ENCODE results near the gene INTS14.
A peak's percentile ranks its signal among the peaks of the same experiment; 100 is the strongest.

Gene INTS14

DNA sequence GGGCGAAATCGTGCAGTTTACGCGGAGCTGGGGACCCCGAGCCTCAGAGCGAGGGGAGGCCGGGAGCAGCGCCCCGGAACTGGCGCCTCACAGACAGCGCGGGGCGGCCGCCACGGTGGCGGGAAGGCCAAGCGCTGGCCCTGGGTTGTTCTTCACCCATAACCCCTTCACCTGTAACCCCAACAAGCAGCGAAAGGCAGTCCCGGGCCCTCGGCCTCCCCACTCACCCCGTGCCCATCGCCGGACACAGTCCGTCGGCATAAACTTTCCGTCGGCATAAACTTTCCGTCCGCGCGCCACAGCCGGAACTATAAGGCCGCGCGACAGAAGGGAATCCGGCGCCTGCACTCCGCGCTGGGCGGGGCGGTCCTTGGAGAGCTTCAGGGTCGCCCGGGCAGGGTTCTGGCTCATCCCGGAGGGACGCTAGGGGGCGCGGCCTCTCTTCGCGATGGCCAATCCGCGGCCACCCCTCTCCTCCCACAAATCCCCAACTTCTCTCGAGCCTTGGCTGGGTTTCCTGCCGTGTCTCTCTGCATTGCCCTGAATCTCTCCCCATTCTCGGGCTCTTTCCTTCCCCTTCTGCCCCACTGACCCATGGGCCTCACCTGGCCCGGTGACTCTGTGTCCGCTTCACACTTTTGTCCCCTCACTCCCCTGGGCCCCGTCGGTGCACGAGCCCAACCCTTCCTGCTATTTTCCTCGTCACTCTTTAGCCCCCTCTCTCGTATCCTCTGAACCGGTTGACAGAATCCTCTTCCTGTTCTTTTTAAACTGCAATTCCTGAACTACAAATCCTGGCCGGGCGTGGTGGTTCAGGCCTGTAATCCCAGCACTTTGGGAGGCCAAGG lies at the start of gene INTS14:
Gene INTS14, minus strand, starts transcription at position 261 of the 848 bp plus-strand sequence. CDS start 3,751 bp downstream, outside the sequence.
- DNase-seq, result peak; percentile 98

DNA sequence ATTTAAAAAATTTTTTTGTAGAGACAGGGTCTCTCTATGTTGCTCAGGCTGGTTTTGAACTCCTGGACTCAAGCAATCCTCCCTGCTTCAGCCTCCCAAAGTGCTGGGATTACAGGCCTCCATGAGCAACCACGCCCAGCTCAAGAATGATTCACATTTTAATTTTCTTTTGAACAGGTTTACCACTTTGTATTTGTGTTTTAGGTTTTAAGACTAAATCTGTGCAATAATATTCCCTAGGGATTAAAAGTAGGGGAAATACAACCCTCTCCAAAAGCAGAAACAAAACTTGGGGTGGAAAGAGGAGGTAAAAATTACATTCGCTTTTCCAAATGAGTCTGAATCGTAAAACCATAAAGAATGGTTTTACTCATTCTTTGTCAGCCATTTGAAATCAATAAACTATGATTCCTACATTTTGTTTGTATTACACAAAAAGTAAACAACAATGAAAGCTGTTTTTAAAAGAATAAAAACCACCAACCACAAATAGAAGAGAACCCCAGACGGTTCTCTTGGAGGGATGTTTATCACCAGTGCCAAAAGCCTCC lies 48.6 kb upstream of the INTS14 start:
- no peak for DNase-seq

GRCh38 chr15:65655457-65655856 lies 44.5 kb upstream of the INTS14 start:
- no peak for DNase-seq

DNA sequence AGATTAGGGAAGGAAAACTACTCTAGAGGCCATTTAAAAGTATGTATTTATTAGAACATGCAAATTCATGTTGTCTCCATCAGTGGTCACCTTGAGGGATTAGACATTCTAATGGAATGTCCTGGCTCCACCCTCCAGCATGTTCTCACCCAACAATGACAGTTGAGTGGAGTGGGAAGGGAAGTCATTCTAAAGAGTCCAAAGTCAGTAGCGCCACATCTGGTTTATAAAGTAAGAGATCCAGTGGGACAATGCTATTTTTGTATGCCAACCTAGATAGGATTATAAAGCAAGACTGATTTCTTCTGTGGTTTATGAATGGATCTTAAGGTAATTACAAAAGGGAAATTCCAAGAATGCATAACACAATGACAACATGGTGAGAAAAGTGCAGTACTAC lies 44.1 kb upstream of the INTS14 start:
- no peak for DNase-seq

DNA sequence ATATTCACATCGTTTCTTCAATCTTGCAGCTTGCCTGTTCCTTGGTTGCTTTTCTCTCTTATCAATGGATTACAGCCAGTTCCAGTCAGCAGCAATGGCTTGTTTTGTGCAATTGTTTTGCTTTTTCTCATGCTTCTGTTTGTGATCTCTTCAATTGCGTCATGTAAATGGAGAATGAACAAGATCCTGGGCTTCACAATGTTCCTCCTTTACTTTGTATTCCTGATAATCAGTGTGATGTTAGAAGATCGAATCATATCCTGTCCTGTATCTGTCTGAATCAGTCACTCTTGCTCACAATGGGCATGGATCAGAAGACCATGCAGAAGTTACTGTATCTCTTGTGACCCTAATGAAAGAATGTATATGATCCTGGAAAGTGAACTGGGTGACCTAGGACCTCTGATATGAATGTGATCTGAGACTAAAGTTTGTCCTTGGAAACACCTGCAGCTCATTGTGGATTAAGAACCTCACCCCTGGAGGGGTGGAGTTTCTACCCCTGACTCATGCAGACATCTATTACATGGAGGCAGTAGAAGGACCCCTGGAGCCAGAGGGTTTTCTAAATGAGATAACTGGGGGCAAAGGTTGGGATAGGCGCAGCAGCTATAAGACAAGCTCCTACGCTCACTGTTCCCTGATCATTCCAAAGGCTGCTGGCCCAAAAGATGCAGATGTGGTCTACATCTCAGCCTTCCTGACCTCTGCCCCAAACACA lies 43.0 kb upstream of the INTS14 start:
- no peak for DNase-seq

DNA sequence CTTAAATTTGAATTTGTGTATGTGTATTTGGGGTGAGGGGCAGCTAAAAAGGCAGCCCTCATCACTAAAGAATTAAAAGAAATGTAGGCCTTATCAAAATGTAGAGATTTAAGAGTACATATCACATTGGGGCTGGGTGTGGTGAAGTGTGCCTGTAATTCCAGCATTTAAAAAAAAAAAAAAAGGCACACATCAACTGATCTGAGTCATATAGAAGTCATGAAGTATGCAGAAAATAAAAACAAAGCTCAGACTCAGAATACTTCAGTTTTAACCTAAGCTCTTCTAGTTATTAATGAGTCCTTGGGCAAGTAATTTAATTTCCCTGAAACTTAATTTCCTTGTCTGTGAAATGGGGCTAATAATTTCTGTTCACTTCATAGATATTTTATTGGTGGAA lies 42.4 kb upstream of the INTS14 start:
- DNase-seq, result no peak

- DNase-seq, result no peak
Observed at GRCh38 chr15:65651831-65652749, 41.2 kb upstream of the INTS14 start.

- DNase-seq, result no peak
Observed at GRCh38 chr15:65651042-65651322, 40.1 kb upstream of the INTS14 start.

- DNase-seq, result no peak
Observed at GRCh38 chr15:65650312-65651041, 39.5 kb upstream of the INTS14 start.

GRCh38 chr15:65646486-65646885 lies 35.6 kb upstream of the INTS14 start:
- no peak for DNase-seq

DNA sequence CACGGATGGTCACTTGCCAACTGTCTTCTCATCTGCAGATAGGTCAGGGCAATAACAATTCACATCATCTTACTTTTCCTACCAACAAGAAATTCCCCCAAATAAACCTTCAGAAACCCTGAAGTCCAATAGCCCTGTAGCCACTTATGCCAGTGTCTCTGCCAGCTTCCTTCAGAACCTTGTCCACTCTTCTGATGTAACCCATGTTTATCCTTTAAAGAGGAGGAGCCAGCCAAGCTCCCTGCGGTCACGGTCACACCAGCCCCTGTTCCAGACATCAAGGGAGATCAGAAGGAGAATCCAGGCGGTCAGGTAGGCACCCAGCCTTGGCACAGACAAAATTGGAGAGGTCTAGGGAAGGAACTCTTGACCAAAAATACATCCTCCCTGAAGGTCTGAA lies 34.5 kb upstream of the INTS14 start:
- DNase-seq, result no peak

GRCh38 chr15:65644282-65644681 lies 33.4 kb upstream of the INTS14 start:
- no peak for DNase-seq

DNA sequence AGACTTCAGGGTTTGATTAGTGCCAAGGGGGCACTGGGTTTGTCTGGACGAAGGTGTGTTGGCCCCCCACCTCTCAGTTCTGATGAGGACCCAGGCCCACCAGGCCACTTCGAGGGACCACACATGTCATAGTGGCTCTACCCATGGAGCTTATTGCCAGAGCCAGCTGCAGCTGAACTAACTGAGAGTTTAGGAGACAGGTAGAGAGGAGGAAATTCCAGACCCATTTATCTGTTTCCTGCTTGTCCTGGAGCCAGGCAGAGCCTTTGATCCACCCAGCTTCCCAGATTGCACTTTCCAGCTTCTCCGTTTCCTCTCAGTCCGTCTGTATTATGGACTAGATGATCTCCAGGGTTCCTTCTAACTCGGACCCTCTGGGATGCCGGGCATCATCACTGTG lies 31.7 kb upstream of the INTS14 start:
- no peak for DNase-seq

GRCh38 chr15:65641768-65642475 lies 31.0 kb upstream of the INTS14 start:
- DNase-seq, result peak; percentile 57

DNA sequence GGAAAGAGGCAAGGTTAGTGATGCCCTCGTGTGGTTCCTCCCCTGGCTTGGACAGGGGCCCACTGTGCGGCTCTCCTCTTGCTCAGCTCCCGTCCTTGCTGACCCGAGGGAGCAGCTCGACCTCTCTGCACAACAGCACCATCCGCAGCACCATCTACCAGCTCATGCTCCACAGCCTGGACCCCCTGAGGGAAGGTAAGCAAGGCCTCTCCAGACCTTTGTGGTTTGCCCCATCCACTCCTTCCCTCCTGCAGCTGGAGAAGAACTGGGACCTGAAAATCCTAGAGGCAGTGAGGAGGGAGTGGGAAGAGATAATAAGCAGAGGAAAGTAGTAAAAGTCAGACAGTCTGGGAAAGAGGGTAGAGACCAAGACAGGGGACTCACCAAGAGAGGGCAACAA lies 28.6 kb upstream of the INTS14 start:
- DNase-seq, result no peak

GRCh38 chr15:65638681-65639089 lies 27.8 kb upstream of the INTS14 start:
- peak; percentile 56 for DNase-seq

DNA sequence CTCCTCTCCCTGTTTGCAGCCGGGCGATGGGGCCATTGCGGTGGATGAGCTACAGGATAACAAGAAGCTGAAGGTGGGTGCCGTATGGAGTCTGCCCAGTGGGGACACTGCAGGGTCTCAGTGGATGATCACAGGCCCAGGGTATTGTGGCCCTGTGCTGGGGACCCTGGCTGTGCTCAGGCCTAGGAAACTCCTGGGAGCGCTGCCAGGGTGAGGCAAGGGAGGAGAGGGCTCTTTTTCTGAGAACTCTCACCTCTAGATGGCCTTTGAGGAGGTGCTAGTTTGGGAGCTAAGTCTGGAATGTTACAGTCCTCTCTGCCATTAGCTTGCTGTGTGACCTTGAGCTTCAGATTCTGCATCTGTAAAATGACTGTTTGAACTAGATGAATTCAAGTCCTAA lies 27.2 kb upstream of the INTS14 start:
- DNase-seq, result no peak

GRCh38 chr15:65634356-65634755 lies 23.4 kb upstream of the INTS14 start:
- DNase-seq, result no peak

- no peak for DNase-seq
Observed at GRCh38 chr15:65633752-65634151, 22.8 kb upstream of the INTS14 start.

- DNase-seq, result no peak
Observed at GRCh38 chr15:65632780-65633375, 21.9 kb upstream of the INTS14 start.

DNA sequence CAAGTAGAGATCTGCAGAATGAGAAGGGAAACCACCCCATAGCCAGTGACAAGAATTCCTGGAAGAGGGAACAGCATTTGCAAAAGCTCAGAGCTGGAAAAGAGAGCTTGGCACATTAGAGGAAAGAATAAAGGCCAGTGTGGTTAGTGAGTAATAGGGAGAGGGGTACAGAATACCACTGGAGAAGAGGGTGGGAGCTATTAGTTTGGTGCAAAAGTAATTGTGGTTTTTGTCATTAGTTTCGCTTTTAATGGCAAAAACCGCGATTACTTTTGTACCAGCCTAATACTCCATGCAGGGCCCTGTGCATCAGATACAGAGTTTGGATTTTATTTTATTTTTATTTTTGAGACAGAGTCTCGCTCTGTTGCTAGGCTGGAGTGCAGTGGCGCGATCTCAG lies 20.6 kb upstream of the INTS14 start:
- no peak for DNase-seq
